Pulmonary artery endothelial cell (primary cell): Measurements from ENCODE around the gene THSD7B. TPM values are rescaled to one million over a fixed set of nuclear protein-coding genes. Genes with fewer than 3 reads are reported as not detected.

Experiments used
- DNase-seq: peaks from one replicate; pipeline ENCODE4 v3.0.0-alpha.2; 2011; ENCODE audit warnings: low read depth, low spot score
- total RNA-seq: library from RNA; depleted of rRNA; stranded (reverse); fragments of >200 nt; gene quantifications from 2 replicates; pipeline ENCODE4 v1.2.3, GENCODE V29; 2014

The THSD7B gene
- total RNA-seq, 1 donor from 2014 or later = not detected

DNA sequence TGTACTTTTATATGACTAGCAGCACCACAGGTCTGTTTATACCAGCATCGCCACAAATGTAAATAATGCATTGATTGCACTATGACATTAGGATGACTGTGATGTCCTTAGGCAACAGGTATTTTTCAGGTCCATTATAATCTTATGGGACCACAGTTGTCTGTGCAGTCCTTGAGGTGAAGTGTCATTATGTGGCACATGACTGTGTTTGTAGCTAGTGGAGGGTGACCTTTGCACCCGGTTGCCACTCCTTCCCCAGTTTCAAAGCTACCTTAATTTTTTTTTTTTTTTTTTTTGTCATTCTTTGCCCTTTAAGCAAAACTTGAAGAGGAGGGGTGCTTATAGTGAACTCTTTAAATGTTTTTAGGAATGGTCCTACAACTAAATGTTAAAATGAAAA is 386.4 kb downstream of the THSD7B start:
- DNase-seq = no peak

- no peak for DNase-seq
Measured at GRCh38 chr2:137154946-137155345, 389.6 kb downstream of the THSD7B start.

GRCh38 chr2:137155356-137156104 is 390.2 kb downstream of the THSD7B start:
- DNase-seq = no peak

DNA sequence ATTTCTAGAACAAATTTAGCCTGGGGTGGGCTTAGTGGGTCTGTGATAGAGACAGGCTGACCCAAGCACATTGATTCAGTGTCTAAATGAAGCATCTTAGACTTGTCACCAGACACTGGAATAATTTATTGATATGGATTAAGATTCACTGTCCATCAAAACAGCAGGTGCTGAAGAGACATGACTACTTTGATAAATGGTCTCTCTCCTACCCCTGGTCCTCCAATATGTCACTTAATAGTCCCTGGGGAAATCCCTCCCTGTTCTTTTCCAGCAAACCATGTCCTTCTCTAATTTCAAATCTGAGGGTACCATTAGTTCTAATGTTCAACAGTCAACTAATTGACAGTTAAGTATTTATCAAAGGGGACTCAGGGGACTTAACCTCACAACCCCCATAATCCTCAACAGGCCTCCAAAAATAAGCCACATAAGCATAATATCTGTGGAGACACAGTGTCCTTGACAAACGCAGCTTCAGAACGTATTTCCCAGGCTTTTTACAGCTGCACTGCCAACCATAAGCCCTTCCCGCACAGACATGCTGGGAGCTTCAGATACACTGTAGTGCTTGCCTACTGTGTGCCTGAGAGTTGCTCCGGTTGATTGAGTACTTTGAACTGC is 391.0 kb downstream of the THSD7B start:
- no peak for DNase-seq

DNA sequence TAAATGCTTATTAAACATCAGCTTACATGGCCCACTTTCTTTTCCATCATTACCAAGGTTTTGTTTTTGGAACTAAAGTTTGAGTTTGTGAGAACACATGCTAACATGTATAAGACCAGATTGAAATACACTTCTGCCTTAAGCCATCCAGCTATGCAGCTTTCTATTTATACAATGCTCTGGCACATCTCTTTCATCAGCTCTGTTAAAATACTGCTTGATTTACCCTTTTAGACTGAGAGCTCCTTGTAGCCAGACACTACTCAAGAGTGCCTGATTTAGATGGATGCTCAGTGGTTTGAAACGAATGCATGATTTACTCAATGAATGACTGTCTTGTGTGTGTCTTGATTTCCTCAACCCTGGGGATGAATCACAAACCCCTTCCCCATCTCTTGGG is 392.5 kb downstream of the THSD7B start:
- DNase-seq = no peak

- DNase-seq = no peak
Measured at GRCh38 chr2:137161250-137161649, 395.9 kb downstream of the THSD7B start.

DNA sequence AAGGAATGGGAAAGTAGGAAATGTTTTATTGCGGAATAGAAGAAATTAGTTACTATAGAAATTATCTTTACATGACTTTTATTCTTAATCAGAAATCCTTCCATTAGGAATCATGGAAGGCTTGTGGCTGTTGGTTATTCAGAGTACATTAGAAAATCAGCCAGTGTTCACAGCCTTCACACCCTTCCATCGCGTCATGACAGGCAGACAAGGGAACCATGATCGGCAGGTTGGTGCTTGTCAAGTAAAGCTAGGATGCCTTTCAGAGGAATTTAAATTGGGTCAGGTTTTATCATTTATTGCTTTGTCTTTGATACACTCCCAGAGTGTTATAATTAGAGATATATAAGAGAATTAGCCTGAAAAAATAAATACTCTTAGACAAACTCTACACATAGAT is 400.6 kb downstream of the THSD7B start:
- no peak for DNase-seq

DNA sequence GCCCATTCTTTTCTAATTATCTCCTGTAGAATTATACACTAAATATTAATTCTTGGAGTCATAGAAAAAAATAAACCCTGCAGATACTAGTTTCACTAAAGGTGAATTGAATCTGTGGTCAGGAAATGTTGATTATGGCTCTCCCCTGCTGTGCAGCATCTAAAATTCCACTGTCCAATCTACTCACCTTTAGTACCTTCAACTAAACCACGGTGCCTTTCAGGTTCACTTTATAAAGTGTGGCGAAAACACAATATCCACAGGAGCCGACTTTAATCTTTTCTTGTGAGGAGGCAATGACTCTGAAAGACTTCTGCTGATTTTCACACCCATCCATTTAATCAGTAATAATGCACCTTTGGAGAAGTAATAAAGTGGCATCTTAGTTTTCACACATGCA is 402.3 kb downstream of the THSD7B start:
- DNase-seq = no peak

GRCh38 chr2:137168552-137168951 is 403.2 kb downstream of the THSD7B start:
- DNase-seq = no peak

DNA sequence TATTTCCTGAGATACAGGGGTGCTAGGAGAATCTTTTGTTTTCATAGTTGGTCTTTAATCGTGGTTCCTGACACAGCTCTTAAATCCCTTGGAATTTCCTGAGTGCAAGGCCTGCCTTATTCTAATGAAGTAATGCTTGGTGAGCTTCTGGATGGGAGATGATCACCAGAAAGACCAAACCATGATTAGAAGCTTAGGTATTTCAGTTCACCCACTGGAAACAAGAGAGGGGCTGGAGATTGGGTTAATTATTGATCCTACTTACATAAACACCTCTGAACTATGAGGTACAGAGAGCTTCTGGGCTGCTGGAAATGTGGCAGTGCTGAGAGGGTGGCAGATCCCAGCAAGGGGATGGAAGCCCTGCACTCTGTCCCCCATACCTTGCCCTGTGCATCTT is 406.8 kb downstream of the THSD7B start:
- no peak for DNase-seq

GRCh38 chr2:137173463-137173862 is 408.1 kb downstream of the THSD7B start:
- DNase-seq = no peak

GRCh38 chr2:137175246-137175645 is 409.9 kb downstream of the THSD7B start:
- no peak for DNase-seq

- DNase-seq = no peak
Measured at GRCh38 chr2:137178951-137179377, 413.6 kb downstream of the THSD7B start.

- DNase-seq = no peak
Measured at GRCh38 chr2:137179542-137179941, 414.2 kb downstream of the THSD7B start.

- DNase-seq = no peak
Measured at GRCh38 chr2:137180012-137180411, 414.7 kb downstream of the THSD7B start.

DNA sequence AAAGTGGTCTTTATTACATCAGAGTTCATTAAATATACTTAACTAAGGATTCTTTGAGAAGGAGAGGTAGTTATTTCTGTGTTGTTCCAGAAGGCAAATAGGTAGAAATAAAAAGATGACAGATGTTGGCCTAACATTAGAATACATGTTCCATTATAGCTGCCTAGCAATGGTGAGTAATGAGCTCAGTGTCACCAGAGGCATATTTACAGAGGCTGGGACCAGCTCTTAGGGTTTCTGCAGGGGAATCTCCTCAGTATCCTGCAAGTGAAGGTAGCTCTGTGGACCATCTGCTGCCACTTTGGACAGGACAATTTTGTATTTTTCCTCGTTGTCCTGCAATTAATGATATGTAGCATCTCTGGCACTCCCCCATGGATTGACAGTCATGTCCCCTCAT is 416.0 kb downstream of the THSD7B start:
- no peak for DNase-seq

GRCh38 chr2:137182071-137182470 is 416.7 kb downstream of the THSD7B start:
- DNase-seq = no peak

- no peak for DNase-seq
Measured at GRCh38 chr2:137183206-137183898, 418.0 kb downstream of the THSD7B start.

DNA sequence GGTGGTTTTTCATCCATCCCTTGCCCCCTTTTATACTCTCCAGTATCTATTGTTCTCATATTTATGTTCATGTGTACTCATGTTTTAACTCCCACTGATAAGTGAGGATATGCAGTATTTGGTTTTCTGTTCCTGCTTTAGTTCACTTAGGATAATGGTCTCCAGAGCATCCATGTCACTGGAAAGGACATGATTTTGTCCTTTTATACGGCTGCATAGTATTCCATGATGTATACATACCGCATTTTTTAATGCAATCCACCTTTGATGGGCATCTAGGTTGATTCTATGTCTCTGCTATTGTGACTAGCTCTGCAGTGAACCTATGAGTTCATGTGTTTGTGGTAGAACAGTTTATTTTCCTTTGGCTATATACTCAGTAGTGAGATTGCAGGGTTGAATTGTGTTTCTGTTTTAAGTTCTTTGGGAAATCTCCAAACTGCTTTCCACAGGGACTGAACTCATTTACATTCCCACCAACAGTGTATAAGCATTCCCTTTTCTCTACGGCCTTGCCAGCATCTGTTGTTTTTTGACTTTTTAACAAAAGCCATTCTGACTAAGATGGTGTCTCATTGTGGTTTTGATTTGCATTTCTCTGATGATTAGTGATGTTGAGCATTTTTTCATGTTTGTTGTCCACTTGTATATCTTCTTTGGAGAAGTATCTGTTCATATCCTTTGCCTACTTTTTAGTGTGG is 420.2 kb downstream of the THSD7B start:
- no peak for DNase-seq

DNA sequence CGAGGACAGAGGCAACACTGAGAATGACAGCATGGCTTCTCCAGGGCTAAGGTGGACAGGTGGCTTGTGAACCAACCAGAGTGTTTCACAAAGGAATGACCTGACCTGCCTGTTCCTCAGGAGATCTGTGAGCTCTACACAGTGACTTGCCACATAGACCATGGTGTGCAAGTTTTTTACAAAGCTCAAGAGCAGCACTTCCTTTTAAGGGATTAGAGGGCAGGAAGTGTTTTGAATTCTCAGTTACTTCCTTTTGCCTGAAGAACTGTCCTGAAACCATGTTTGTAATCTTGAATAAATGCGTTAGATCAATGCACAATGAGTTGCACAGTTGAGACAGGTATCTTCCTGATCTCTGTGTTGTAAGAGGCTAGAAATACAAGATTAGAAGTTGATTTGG is 421.9 kb downstream of the THSD7B start:
- DNase-seq = no peak

DNA sequence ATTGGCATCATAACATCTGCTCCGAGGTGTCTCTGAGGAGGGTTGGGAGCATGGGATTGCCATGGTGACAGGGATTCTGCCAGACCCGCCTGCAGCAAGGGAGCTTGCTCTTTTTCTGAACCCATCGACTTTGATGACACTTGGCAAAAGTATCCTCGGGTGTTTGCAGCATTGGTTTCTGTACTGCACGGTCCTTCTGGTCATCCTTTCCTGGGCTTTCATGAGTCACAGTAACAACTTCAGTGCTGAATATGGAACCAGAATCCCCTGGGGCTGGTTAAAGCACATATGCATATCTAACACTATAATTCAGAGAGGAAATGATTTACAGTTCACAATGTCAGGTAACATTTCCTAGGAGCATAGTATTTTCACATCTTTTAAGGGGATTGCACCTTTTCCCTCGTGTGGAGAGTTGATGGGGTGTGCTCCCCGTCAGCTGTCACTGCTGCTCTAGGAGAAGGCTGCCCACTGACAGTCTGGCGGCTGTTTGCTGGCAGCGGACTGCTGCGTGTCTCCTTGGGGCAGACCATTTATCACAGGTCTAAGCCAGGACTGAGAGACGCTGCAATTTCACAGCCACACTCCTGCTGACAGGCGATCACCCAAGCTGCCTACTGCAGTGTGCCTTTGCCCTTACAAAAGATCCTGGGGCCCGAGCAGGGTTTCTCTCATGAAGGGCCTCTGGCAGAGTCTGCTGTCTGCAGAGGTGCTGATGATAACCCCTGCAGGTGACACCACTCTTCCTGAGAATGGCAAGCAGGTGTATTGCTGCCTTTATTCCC is 425.3 kb downstream of the THSD7B start:
- no peak for DNase-seq
